ENCODE data around the gene MAP2.

The MAP2 gene

DNA sequence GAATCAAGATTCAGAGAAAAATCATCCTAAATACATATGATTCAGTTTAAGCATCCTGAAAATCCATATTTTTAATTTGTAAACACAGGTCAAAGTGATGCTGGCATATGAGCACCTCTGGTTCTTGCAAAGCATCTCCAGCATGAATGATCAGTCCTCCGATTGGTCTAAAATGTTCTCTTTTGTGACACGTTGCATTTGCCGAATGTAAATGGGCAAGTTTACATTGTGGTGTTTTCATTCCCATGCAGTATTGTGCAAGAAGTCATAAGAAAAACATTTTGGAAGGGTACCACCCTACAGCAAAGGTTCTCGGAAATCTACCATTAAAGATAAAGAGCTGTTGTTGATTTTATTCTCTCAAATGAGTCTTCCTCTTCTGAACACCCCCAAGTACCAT lies 239.8 kb downstream of the MAP2 start:
- Mint-ChIP-seq H3K4me1 (ENCODE audit: low read depth) (no peaks in the 10 kb centered on the region), H3K4me3 (no peak overlapping the region), H3K36me3 (ENCODE audit: low read depth) (no peaks in the 10 kb centered on the region), H3K27ac (no peak overlapping the region), H3K27me3 (no peaks in the 10 kb centered on the region), H3K9me3 (no peaks in the 10 kb centered on the region)
- intact Hi-C loops (cut with micrococcal nuclease), result no loop called here

DNA sequence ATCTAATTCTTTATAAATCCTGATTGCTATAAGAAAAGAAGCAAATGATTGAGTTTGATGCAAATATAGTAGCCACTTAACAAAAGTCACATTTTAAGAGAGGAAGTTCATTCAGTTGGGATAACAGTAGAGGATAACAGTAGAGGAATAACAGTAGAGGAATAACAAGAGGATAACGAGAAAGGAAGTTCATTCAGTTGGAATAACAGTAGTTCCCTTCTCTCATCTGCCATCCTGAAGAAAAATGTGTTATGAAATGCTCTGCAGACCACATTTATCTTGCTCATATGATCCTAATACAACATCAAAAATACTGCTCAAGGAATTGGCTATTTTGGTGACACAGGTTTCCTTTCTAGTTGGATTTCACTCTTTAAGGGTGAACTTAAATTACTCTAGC lies 242.4 kb downstream of the MAP2 start:
- no peaks in the 10 kb centered on the region for H3K36me3 Mint-ChIP-seq (ENCODE audit: low read depth)
- H3K4me3 Mint-ChIP-seq, result no peak overlapping the region
- no peaks in the 10 kb centered on the region for H3K4me1 Mint-ChIP-seq (ENCODE audit: low read depth)
- intact Hi-C loops (cut with micrococcal nuclease), result no loop called here
- no peaks in the 10 kb centered on the region for H3K27me3 Mint-ChIP-seq
- H3K27ac Mint-ChIP-seq, result no peak overlapping the region
- H3K9me3 Mint-ChIP-seq, result no peaks in the 10 kb centered on the region

DNA sequence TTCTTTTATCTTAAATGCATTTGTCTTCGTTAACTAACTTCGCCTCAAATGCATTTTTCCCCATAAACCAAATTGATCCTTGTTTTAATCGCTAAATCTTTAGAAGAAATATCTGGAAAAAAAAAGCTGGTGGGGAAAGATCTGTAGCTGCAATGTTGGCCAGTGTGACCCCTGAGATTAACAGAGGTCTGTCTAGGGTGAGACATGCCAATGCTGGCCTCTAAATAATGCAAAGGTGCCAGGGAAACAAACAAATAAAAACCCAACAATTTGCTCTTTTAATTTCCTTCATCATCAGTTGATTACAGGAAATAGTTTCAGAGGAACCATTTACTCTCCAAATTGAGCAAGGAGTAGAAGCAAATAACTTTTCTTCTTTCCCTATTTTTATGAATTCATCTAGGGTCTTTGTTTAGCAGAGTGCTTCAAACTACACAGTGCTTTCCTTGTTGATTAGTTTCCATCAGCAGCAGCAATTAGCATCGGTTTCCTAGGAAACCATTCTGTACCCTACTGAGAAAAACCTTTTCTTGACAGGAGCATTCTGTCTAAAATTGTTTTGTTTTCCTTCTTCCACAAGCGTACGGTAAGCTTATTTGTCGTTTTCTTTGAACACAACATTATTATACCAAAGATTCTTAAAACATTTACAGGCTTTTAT lies 247.3 kb downstream of the MAP2 start:
- Mint-ChIP-seq H3K27ac (no peak overlapping the region), H3K4me3 (no peak overlapping the region), H3K4me1 (ENCODE audit: low read depth) (no peaks in the 10 kb centered on the region), H3K36me3 (ENCODE audit: low read depth) (no peaks in the 10 kb centered on the region), H3K9me3 (no peaks in the 10 kb centered on the region), H3K27me3 (no peaks in the 10 kb centered on the region)
- intact Hi-C loops (cut with micrococcal nuclease), result no loop called here

DNA sequence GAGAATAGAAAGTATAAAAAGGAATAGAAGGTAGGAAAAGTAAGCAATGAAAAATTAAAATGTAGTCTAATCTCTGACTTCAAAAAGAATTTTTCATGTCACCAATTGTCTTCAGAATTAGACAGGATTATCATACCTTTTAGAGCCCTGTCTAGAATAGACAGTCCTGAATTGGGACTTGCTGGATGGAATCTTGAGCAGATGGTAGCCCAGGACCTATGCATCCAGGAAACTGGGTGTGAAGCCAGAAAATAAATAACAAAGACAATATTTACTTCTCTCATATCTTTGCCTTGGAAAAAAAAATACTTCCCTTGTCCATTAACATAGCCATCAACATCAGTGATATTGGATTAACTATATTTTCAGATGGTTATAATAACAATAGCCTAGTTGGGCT lies 250.0 kb downstream of the MAP2 start:
- no peaks in the 10 kb centered on the region for H3K27me3 Mint-ChIP-seq
- no peak overlapping the region for H3K27ac Mint-ChIP-seq
- H3K4me3 Mint-ChIP-seq, result no peak overlapping the region
- no peaks in the 10 kb centered on the region for H3K36me3 Mint-ChIP-seq (ENCODE audit: low read depth)
- no peaks in the 10 kb centered on the region for H3K9me3 Mint-ChIP-seq
- H3K4me1 Mint-ChIP-seq (ENCODE audit: low read depth), result no peaks in the 10 kb centered on the region
- intact Hi-C loops (cut with micrococcal nuclease), result no loop called here

DNA sequence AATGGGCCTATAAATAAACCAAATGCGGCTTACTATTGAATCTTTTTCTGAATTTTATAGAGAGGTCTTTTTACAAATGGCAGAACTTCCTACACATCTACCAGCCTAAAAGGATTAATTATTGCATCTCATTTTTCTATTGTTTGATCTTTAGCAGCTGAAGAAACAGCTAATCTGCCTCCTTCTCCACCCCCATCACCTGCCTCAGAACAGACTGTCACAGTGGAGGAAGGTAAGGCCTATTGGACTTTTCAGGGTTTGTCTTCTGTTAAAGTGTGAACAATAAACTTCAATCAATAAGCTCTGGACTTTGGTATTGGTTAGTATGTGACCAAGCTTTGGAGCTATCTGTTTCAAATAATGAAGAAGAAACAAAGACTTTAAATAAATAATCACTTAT lies 256.7 kb downstream of the MAP2 start:
- Mint-ChIP-seq H3K9me3 (no peaks in the 10 kb centered on the region), H3K27ac (no peak overlapping the region), H3K36me3 (ENCODE audit: low read depth) (no peaks in the 10 kb centered on the region), H3K27me3 (no peaks in the 10 kb centered on the region), H3K4me3 (no peak overlapping the region), H3K4me1 (ENCODE audit: low read depth) (no peaks in the 10 kb centered on the region)
- intact Hi-C loops (cut with micrococcal nuclease), result no loop called here

DNA sequence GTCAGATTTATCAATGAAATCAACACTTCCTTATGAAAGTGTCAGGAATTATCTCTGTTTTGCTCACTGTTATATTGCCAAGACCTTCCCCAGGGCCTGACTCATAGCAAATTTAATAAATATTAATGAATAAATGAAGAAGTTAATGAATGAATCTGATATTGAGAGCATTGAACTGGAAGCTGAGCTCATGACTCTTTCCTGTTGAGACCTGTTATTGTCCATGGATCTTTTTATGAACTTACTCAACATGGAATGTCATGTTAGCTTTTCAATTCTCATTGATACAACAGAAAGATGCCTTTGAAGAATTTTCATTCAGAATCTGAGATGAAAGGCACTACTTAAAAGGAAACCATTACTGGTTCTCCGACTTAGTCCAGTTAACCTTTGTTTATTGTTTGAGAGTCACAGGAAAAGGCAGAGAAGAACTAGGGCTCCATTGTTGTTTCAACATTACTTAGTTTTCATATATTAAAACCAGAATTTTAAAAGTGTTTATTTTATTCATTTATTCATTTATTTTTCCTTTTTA lies 257.4 kb downstream of the MAP2 start:
- intact Hi-C loops (cut with micrococcal nuclease), result no loop called here
- no peak overlapping the region for H3K27ac Mint-ChIP-seq
- no peaks in the 10 kb centered on the region for H3K4me1 Mint-ChIP-seq (ENCODE audit: low read depth)
- H3K4me3 Mint-ChIP-seq, result no peak overlapping the region
- no peaks in the 10 kb centered on the region for H3K27me3 Mint-ChIP-seq
- no peaks in the 10 kb centered on the region for H3K9me3 Mint-ChIP-seq
- no peaks in the 10 kb centered on the region for H3K36me3 Mint-ChIP-seq (ENCODE audit: low read depth)

DNA sequence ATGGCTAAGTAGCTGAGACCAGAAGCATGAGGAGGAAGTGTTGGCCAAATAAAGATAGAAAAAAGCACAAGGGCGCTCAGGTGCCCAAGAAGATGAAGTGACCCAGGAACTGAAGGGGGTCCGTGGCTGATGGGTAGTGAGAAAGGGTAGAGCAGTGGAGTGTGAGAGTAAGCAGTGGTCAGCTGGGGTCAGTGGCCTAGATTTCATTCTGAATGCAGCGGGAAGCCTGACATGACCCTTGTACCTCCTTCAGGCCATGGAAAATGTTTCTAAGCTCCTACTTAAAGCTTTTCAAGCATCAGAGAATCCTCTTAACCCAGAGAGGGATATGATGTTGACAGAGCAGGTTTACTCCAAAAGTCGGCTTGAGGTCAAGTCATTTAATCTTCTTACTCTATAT lies 258.8 kb downstream of the MAP2 start:
- intact Hi-C loops (cut with micrococcal nuclease), result no loop called here
- Mint-ChIP-seq H3K4me3 (no peak overlapping the region), H3K27me3 (no peaks in the 10 kb centered on the region), H3K36me3 (ENCODE audit: low read depth) (no peaks in the 10 kb centered on the region), H3K27ac (no peak overlapping the region), H3K9me3 (no peaks in the 10 kb centered on the region), H3K4me1 (ENCODE audit: low read depth) (no peaks in the 10 kb centered on the region)

DNA sequence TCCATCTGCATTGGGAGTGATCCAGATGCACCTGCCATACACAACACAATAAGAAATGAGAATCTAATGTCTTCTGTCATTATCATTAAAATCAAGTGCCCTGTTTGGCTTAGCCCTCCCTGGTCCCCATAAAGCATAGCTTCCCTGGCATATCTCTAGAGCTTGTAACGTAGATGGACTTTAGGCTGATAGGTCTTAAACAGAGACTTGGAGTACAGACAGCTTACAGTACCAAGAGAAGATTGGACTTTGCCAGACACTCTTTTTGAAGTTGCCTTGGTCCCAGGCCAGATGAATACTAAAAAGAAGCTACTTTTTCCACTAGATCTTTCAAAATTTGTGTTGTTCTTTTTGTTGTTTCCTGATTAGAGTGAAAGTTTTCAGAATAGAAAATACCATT lies 261.5 kb downstream of the MAP2 start:
- Mint-ChIP-seq H3K27ac (no peak overlapping the region), H3K27me3 (no peaks in the 10 kb centered on the region), H3K9me3 (no peaks in the 10 kb centered on the region), H3K4me1 (ENCODE audit: low read depth) (no peaks in the 10 kb centered on the region), H3K4me3 (no peak overlapping the region), H3K36me3 (ENCODE audit: low read depth) (no peaks in the 10 kb centered on the region)
- intact Hi-C loops (cut with micrococcal nuclease), result no loop called here

DNA sequence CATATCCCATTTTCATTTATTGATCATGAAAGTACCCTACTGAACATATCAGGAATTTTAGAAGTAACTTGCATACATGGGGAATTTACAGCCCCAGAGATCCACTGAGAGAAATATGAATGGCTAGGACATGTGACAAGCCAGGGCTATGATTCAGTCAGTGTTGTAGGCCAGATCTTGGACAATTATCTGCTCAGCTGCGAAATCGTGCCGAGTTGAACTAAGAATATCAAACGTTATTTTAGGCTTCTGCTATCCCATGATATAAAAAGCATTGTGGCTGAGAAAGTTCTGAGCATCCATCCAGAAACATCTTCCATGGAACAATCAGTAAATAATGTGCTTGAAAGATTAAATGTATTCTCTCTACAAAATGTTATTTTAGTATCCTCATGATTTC lies 262.1 kb downstream of the MAP2 start:
- intact Hi-C loops (cut with micrococcal nuclease), result no loop called here
- no peak overlapping the region for H3K27ac Mint-ChIP-seq
- H3K9me3 Mint-ChIP-seq, result no peaks in the 10 kb centered on the region

DNA sequence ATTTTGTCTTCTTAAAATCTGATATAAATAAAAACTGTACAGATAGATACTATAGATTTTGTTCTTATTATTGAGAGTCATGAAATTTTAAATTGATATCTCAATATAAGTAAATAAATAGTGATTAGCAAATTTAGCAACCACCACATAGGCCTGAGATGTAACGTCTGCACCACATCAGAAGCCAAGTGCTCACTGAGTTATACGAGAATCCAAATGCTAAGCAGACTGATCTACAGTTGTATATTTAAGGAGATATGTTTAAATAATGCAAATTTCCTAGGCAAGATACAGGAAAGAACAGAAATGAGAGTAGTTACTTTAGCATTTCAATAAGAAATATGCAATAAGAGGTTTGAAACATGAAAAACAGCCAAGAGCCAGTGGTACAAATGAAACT lies 262.6 kb downstream of the MAP2 start:
- H3K9me3 Mint-ChIP-seq, result no peaks in the 10 kb centered on the region
- H3K36me3 Mint-ChIP-seq (ENCODE audit: low read depth), result no peaks in the 10 kb centered on the region
- no peaks in the 10 kb centered on the region for H3K4me1 Mint-ChIP-seq (ENCODE audit: low read depth)
- no peak overlapping the region for H3K27ac Mint-ChIP-seq
- no peak overlapping the region for H3K4me3 Mint-ChIP-seq
- intact Hi-C loops (cut with micrococcal nuclease), result no loop called here
- H3K27me3 Mint-ChIP-seq, result no peaks in the 10 kb centered on the region

More for the DNA sequence above, 262.1 kb downstream of the MAP2 start:
- H3K4me3 Mint-ChIP-seq, result no peak overlapping the region
- H3K4me1 Mint-ChIP-seq (ENCODE audit: low read depth), result no peaks in the 10 kb centered on the region
- H3K27me3 Mint-ChIP-seq, result no peaks in the 10 kb centered on the region
- H3K36me3 Mint-ChIP-seq (ENCODE audit: low read depth), result no peaks in the 10 kb centered on the region

DNA sequence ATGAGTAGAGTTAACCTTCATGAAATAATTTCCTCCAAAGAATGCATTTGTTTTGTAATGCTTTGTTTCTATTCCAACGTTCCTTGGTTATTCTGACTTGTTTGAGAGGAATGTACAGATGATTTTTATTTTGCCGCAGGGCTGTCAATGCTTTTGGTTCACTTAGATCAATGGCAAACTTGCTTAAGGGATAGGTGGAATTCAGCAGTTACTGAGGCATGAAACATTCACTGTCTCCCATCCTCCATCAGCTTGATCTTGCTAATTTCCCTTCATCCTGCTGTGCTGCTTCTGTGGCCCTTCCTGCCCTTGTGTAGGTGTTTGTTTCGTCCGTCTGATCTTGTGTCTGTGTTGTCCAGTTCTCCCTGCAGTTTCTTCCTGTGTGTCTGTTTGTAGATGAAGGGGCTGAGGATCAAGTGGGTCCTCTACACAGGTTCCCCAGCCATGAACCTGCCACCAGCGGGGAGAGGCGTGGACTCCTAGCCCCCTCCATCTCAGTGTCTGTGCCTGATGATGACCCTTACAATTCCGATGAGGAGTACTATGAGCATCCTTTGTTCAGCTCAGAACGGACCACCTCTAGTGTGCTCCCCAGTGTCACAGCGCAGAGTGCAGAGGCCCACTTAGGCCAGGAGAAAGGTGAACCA lies 263.6 kb downstream of the MAP2 start:
- no peak overlapping the region for H3K27ac Mint-ChIP-seq
- H3K9me3 Mint-ChIP-seq, result no peaks in the 10 kb centered on the region
- intact Hi-C loops (cut with micrococcal nuclease), result no loop called here
- H3K36me3 Mint-ChIP-seq (ENCODE audit: low read depth), result no peaks in the 10 kb centered on the region
- H3K4me1 Mint-ChIP-seq (ENCODE audit: low read depth), result no peaks in the 10 kb centered on the region
- no peak overlapping the region for H3K4me3 Mint-ChIP-seq
- no peaks in the 10 kb centered on the region for H3K27me3 Mint-ChIP-seq

DNA sequence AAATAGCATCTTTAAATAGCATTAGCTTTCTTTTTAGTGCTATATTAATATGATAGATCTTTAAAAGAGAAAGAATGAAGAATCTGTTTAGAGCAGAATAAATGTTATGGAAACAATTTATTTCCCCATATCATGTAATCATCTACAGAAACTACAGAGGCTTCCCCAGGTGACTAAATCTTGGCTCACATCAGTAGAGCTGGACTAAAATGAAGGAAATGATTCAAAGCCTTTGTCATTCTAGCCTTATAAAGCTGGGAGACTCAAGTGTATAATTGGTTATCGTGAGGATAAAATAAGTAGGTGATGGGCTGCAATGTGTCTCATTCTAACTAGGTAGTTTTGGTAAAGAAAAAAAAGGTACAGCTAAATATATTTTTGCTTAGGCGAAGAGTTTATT lies 264.5 kb downstream of the MAP2 start:
- no peaks in the 10 kb centered on the region for H3K36me3 Mint-ChIP-seq (ENCODE audit: low read depth)
- no peaks in the 10 kb centered on the region for H3K4me1 Mint-ChIP-seq (ENCODE audit: low read depth)
- no peaks in the 10 kb centered on the region for H3K9me3 Mint-ChIP-seq
- intact Hi-C loops (cut with micrococcal nuclease), result no loop called here
- H3K4me3 Mint-ChIP-seq, result no peak overlapping the region
- H3K27me3 Mint-ChIP-seq, result no peaks in the 10 kb centered on the region
- H3K27ac Mint-ChIP-seq, result no peak overlapping the region

DNA sequence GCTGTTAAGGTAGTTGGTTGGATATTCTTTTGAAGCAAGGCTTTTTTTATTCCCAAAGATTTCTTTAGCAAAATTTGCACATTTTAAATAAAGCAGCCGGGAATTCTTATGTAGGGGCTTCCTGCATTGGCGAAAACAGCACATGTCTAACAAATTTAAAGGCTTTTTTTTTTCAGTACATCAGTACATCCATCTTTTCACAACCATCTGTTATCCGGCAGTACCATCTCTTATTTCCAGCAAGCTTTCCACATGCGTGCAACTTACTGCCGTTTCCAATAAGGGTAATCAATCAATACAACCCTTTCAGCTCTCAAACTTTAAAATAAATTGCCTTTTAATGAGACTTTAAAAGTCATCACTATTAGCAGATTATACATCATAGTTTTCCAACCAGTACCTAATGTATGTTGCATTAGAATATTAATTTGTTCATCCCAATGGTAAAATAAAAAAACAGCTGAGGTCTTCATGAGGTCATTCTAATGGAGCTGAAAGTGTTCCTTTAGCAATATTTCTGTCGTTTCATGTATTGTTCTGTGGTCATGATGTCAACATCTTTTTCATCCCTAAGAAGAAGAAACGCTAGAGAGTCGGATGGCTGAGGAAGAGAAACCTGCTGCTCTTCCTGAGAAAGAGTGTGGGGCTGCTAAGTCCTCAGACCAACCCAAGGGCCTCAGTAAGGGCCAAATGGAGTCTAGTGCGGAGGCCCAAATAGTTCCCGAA lies 266.3 kb downstream of the MAP2 start:
- intact Hi-C loops (cut with micrococcal nuclease), result no loop called here
- H3K4me3 Mint-ChIP-seq, result no peak overlapping the region
- H3K9me3 Mint-ChIP-seq, result no peaks in the 10 kb centered on the region
- H3K27ac Mint-ChIP-seq, result no peak overlapping the region
- no peaks in the 10 kb centered on the region for H3K36me3 Mint-ChIP-seq (ENCODE audit: low read depth)
- no peaks in the 10 kb centered on the region for H3K27me3 Mint-ChIP-seq
- no peaks in the 10 kb centered on the region for H3K4me1 Mint-ChIP-seq (ENCODE audit: low read depth)

DNA sequence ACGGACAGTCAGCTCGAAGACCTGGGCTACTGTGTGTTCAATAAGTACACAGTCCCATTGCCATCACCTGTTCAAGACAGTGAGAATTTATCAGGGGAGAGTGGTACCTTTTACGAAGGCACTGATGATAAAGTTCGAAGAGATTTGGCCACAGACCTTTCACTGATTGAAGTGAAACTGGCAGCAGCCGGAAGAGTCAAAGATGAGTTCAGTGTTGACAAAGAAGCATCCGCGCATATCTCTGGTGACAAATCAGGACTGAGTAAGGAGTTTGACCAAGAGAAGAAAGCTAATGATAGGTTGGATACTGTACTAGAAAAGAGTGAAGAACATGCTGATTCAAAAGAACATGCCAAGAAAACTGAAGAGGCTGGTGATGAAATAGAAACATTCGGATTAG lies 270.9 kb downstream of the MAP2 start:
- Mint-ChIP-seq H3K27ac (no peak overlapping the region), H3K27me3 (no peaks in the 10 kb centered on the region), H3K4me3 (no peak overlapping the region), H3K9me3 (no peaks in the 10 kb centered on the region), H3K36me3 (ENCODE audit: low read depth) (no peaks in the 10 kb centered on the region), H3K4me1 (ENCODE audit: low read depth) (no peaks in the 10 kb centered on the region)
- intact Hi-C loops (cut with micrococcal nuclease), result no loop called here

Data from dendritic cell treated with granulocyte-macrophage colony-stimulating factor and Interleukin-4, amounts not matched to agents 40 ng/mL and 50 ng/mL, for 4 days (primary cell).